Nephron (organoid): Measurements from ENCODE around the gene PAX5.

Source experiments
- H3K27ac Mint-ChIP-seq, 3 experiments: 2 replicates each; pipeline ENCODE4 v1.8.0; 2020; ENCODE audit warnings: mixed read lengths in 3 of 3, mild to moderate bottlenecking in 2 of 3, moderate library complexity in 1 of 3
- H3K27me3 Mint-ChIP-seq: 2 replicates; pipeline ENCODE4 v1.8.0; 2021; ENCODE audit warnings: low read depth, mild to moderate bottlenecking, moderate library complexity, mixed read lengths
- H3K36me3 Mint-ChIP-seq: 2 replicates; pipeline ENCODE4 v1.8.0; 2020; ENCODE audit warnings: low read depth, mixed read lengths
- H3K4me1 Mint-ChIP-seq: 2 replicates; pipeline ENCODE4 v1.8.0; 2020; ENCODE audit warnings: mixed read lengths
- H3K4me3 Mint-ChIP-seq, 3 experiments: 2 replicates each; pipeline ENCODE4 v1.8.0; 2020; ENCODE audit warnings: mild to moderate bottlenecking in 3 of 3, mixed read lengths in 3 of 3, moderate library complexity in 2 of 3
- H3K9me3 Mint-ChIP-seq: 2 replicates; pipeline ENCODE4 v1.8.0; 2020; ENCODE audit warnings: mixed read lengths
- TF ChIP-seq, protein P1 (sequence below), 3 experiments: fragments of 200-600 bp; sonication (generic); IDR thresholded peaks; one replicate each; pipeline ENCODE4 v1.5.0; 2021; ENCODE audit warnings: antibody characterized with exemption in 3 of 3; ENCODE audit not compliant: unreplicated experiment in 3 of 3

The PAX5 gene

DNA sequence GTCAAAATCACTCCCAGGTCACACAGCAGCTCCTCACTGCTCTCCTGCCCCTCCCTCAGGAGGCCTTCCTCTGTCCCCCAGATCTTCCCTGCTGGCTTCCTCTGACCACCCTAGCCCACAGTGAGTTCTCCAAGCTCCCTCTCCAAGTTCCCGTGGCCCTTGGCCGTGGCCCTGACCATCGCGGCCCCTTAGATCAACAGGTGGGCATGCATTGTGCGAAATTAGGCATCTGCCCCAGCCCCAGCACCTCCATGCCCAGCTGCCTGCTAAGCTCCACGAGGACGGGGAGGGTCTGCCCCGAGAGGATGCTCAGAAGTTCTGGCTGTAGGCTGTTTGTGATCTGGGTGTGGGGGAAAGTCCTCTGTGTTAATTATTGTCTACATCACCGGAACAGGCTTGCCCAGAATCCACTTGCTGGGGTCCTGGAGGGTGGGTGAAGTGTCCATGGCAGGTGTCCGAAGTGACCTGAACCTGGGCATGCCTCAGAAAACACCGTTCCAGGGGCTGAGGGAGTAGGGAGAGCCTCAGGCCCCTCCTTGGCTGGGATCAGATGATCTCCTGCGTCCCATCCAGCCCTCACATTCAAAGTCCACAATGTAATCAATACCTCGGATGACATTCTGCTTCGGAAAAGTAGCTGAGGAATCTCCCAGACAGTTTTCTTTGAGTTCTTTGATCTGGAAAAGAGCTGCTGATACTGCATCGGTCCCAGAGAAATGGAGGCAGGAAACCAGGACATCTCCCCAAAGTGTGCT is 194.8 kb downstream of the PAX5 start:
- Mint-ChIP-seq H3K27me3 (peaks cover 25% of the 10 kb centered on the region), H3K36me3 (no peaks in the 10 kb centered on the region), H3K4me3 (no peak overlapping the region), H3K4me1 (peaks cover 11% of the 10 kb centered on the region), H3K9me3 (no peaks in the 10 kb centered on the region), H3K27ac (no peak overlapping the region)
- TF ChIP-seq, protein P1, sequence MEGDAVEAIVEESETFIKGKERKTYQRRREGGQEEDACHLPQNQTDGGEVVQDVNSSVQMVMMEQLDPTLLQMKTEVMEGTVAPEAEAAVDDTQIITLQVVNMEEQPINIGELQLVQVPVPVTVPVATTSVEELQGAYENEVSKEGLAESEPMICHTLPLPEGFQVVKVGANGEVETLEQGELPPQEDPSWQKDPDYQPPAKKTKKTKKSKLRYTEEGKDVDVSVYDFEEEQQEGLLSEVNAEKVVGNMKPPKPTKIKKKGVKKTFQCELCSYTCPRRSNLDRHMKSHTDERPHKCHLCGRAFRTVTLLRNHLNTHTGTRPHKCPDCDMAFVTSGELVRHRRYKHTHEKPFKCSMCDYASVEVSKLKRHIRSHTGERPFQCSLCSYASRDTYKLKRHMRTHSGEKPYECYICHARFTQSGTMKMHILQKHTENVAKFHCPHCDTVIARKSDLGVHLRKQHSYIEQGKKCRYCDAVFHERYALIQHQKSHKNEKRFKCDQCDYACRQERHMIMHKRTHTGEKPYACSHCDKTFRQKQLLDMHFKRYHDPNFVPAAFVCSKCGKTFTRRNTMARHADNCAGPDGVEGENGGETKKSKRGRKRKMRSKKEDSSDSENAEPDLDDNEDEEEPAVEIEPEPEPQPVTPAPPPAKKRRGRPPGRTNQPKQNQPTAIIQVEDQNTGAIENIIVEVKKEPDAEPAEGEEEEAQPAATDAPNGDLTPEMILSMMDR (IDR thresholded peaks at IDR 0.05; ENCODE audit: unreplicated experiment in 3 of 3), result no peak

DNA sequence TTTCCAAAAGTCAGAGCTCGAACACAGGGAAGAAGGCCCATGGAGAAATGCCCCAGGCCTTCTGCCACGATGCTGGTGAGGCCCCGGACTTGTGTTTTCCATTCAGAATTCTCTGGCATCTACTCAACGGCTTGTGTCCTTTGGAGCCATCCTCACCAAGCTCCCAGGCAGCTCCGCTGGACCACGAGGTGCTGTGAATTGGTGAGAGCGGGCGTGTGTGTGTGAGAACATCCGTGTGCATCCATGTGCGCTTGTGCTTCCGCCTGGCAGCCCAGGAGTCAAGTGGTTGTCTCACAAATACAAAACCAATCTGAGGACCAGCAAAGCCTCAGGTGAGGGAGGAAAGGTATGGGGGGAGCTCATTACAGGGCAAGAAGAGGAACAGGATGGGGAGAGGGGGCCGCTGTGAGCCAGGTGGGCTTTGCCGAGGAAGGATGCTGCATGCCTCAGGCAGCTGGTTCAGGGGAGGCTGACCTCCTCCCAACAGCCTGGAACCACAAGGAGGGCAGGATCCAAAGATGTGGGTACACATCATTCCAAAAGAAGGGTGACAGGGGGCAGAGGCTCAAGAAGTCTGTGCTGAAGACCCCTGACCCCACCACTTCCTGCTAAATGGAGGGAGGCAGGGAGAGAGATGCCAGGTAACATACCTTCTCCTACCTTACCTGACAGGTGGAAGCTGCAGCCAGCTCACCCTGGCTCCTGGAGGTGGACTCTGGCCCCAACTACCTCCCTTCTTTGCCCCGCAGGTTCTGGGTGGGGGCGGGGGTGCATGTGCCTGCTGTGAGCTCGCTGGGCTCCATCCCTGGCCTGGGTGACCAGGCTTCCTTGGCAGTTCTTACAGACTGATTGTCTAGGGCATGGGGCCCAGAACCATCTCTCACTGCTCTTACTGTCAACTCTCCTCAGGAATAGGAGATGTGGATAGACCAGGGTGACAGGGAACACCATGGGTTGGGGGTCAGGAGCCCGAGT is 196.3 kb downstream of the PAX5 start:
- no peaks in the 10 kb centered on the region for H3K9me3 Mint-ChIP-seq
- H3K27ac Mint-ChIP-seq, result no peak overlapping the region
- peaks cover 20% of the 10 kb centered on the region for H3K27me3 Mint-ChIP-seq
- no peaks in the 10 kb centered on the region for H3K36me3 Mint-ChIP-seq
- H3K4me1 Mint-ChIP-seq, result peaks cover 11% of the 10 kb centered on the region
- no peak overlapping the region for H3K4me3 Mint-ChIP-seq
- TF ChIP-seq, protein P1 (IDR thresholded peaks at IDR 0.05; ENCODE audit: unreplicated experiment in 3 of 3), result no peak

- Mint-ChIP-seq H3K9me3 (no peaks in the 10 kb centered on the region), H3K27ac (no peak overlapping the region), H3K27me3 (peaks cover 26% of the 10 kb centered on the region), H3K4me3 (no peak overlapping the region), H3K4me1 (peaks cover 18% of the 10 kb centered on the region), H3K36me3 (no peaks in the 10 kb centered on the region)
- TF ChIP-seq, protein P1 (IDR thresholded peaks at IDR 0.05; ENCODE audit: unreplicated experiment in 3 of 3), result no peak
Measured at GRCh38 chr9:36836486-36836885, 197.6 kb downstream of the PAX5 start.

DNA sequence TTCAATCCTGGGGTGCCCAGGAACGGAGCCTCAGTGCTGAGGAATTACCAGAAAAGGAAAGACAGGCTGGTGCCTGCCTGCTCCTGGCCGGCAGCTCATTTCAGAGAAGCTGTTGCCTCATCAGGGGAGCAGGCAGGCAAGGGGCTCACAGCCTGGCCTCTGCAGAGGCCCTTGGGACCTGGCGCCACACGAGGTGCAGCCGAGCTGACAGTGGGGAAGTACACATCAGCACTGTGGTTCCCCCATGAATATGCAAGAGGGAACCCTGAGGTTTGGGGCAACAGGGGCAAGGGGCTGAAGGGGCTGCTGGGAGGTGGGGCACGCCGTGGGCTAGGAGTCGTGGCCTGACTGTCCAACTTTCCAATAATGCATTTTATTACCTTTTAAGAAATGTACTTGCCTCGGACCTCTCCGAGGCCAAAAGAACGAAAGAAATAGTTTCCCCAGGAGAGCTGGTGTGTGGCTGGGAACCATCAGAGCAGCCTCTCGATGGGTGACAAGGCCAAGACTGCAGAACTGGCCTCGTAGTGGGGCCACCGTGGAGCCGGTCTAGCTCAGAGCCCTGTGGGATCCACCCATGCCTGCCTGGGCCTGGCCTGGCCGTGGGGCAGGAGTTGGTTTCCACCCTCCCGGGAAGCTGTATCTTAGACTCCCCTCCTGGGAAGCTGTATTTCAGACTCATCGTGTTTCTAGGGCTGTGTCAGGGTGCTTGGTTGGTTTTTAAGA is 198.6 kb downstream of the PAX5 start:
- Mint-ChIP-seq H3K4me1 (peaks cover 8% of the 10 kb centered on the region), H3K27ac (no peak overlapping the region), H3K9me3 (no peaks in the 10 kb centered on the region), H3K4me3 (no peak overlapping the region), H3K27me3 (peaks cover 26% of the 10 kb centered on the region), H3K36me3 (no peaks in the 10 kb centered on the region)
- TF ChIP-seq, protein P1 (IDR thresholded peaks at IDR 0.05; ENCODE audit: unreplicated experiment in 3 of 3), result no peak

- Mint-ChIP-seq H3K36me3 (no peaks in the 10 kb centered on the region), H3K4me1 (peaks cover 8% of the 10 kb centered on the region), H3K4me3 (no peak overlapping the region), H3K27me3 (peaks cover 32% of the 10 kb centered on the region), H3K9me3 (no peaks in the 10 kb centered on the region), H3K27ac (no peak overlapping the region)
- TF ChIP-seq, protein P1 (IDR thresholded peaks at IDR 0.05; ENCODE audit: unreplicated experiment in 3 of 3), result no peak
Measured at GRCh38 chr9:36834736-36835135, 199.3 kb downstream of the PAX5 start.
